Neural cell (in vitro differentiated cells): ENCODE results near the gene AZGP1. TPM values are rescaled to one million over a fixed set of nuclear protein-coding genes. Genes with fewer than 3 reads are reported as not detected.
"Not testable (repeated sequence)": the region's sequence is repeated elsewhere in the genome, so short reads cannot be mapped to it uniquely, and the experiment has no call there.

ENCODE experiments used
- H2AFZ ChIP-seq: fragments of 200-600, 300-800 bp; sonication (generic), shearing (Covaris generic); 2 replicates; pipeline ENCODE4 v1.6.0; 2014; ENCODE audit warnings: low read depth, mild to moderate bottlenecking, antibody characterized with exemption, low read length, moderate library complexity
- H3F3A ChIP-seq: fragments of 200-600 bp; shearing (Covaris generic); 2 replicates; pipeline ENCODE4 v1.6.1; 2016; ENCODE audit warnings: mild to moderate bottlenecking, moderate library complexity, mixed read lengths, antibody characterized with exemption, low read length; ENCODE audit not compliant: insufficient read depth, poor library complexity, severe bottlenecking
- H3K27ac ChIP-seq: fragments of 200-600, 300-800 bp; sonication (generic), shearing (Covaris generic); 2 replicates; pipeline ENCODE4 v1.5.1; 2014; ENCODE audit warnings: mild to moderate bottlenecking, low read length, moderate library complexity
- H3K27me3 ChIP-seq: fragments of 300-800, 200-600 bp; sonication (generic), shearing (Covaris generic); 2 replicates; pipeline ENCODE4 v1.6.0; 2014; ENCODE audit warnings: mild to moderate bottlenecking, low read depth, low read length, moderate library complexity; ENCODE audit not compliant: insufficient read depth
- H3K36me3 ChIP-seq: fragments of 300-800, 200-600 bp; sonication (generic), shearing (Covaris generic); 2 replicates; pipeline ENCODE4 v1.5.1; 2014; ENCODE audit warnings: mild to moderate bottlenecking, antibody characterized with exemption, low read length, moderate library complexity; ENCODE audit not compliant: insufficient read depth
- H3K4me2 ChIP-seq: fragments of 300-800, 200-600 bp; sonication (generic), shearing (Covaris generic); 2 replicates; pipeline ENCODE4 v1.6.0; 2014; ENCODE audit warnings: mild to moderate bottlenecking, low read length
- H3K4me3 ChIP-seq: fragments of 300-800, 200-600 bp; sonication (generic), shearing (Covaris generic); 2 replicates; pipeline ENCODE4 v1.5.1; 2014; ENCODE audit warnings: mild to moderate bottlenecking, low read length, moderate library complexity
- H3K79me2 ChIP-seq: fragments of 200-600 bp; shearing (Covaris generic); replicated peaks from 2 replicates; pipeline ENCODE4 v1.6.0; 2014; ENCODE audit warnings: mild to moderate bottlenecking, low read length, moderate library complexity; ENCODE audit not compliant: insufficient read depth
- H3K9ac ChIP-seq: fragments of 300-800, 200-600 bp; sonication (generic), shearing (Covaris generic); 2 replicates; pipeline ENCODE4 v1.6.1; 2016; ENCODE audit warnings: mild to moderate bottlenecking, low read length, mixed read lengths
- H3K9me2 ChIP-seq: fragments of 200-600 bp; shearing (Covaris generic); 2 replicates; pipeline ENCODE4 v1.6.1; 2016; ENCODE audit warnings: mild to moderate bottlenecking, low read length, mixed read lengths; ENCODE audit not compliant: insufficient read depth
- H3K9me3 ChIP-seq: fragments of 200-600, 300-800 bp; sonication (generic), shearing (Covaris generic); 2 replicates; pipeline ENCODE4 v1.6.1; 2016; ENCODE audit warnings: mild to moderate bottlenecking, mixed run types, low read length, moderate library complexity, mixed read lengths
- H4K20me1 ChIP-seq: fragments of 200-600 bp; shearing (Covaris generic); 2 replicates; pipeline ENCODE4 v1.6.1; 2016; ENCODE audit warnings: mild to moderate bottlenecking, mixed run types; ENCODE audit not compliant: insufficient read depth
- EP300 ChIP-seq: fragments of 450-650 bp; conservative IDR thresholded peaks from 2 replicates; pipeline ENCODE4 v1.6.1; 2014; ENCODE audit warnings: antibody characterized with exemption, mild to moderate bottlenecking, moderate library complexity; ENCODE audit not compliant: poor library complexity, severe bottlenecking
- EZH2 ChIP-seq: fragments of 200-600, 300-800 bp; shearing (Covaris generic), sonication (generic); IDR thresholded peaks from 2 replicates; pipeline ENCODE4 v1.6.1; 2014; ENCODE audit warnings: antibody characterized with exemption, low read length, borderline replicate concordance, mild to moderate bottlenecking; ENCODE audit not compliant: insufficient read depth, poor library complexity, severe bottlenecking
- MXI1 ChIP-seq: fragments of 450-650 bp; conservative IDR thresholded peaks from 2 replicates; pipeline ENCODE4 v1.6.1; 2014; ENCODE audit warnings: antibody characterized with exemption, mild to moderate bottlenecking; ENCODE audit not compliant: poor library complexity, severe bottlenecking
- POLR2AphosphoS5 ChIP-seq: IDR thresholded peaks from 2 replicates; pipeline ENCODE4 v1.6.1; 2012
- RAD21 ChIP-seq: fragments of 450-650 bp; conservative IDR thresholded peaks from 2 replicates; pipeline ENCODE4 v1.6.1; 2014; ENCODE audit warnings: antibody characterized with exemption, mild to moderate bottlenecking, moderate library complexity
- SMC3 ChIP-seq: fragments of 450-650 bp; conservative IDR thresholded peaks from 2 replicates; pipeline ENCODE4 v1.6.1; 2014; ENCODE audit warnings: antibody characterized with exemption, mild to moderate bottlenecking, moderate library complexity; ENCODE audit not compliant: poor library complexity
- TAF1 ChIP-seq: IDR thresholded peaks from 2 replicates; pipeline ENCODE4 v1.6.1; 2012; ENCODE audit warnings: low read depth
- polyA plus RNA-seq: library from polyadenylated mRNA; depleted of rRNA; stranded (reverse); fragments of >200 nt; gene quantifications from 2 replicates; pipeline ENCODE4 v1.2.3, GENCODE V29; 2014
- TF ChIP-seq, protein P1 (sequence below): fragments of 450-650 bp; IDR thresholded peaks from 2 replicates; pipeline ENCODE4 v1.5.1; 2014; ENCODE audit warnings: antibody characterized with exemption, mild to moderate bottlenecking, moderate library complexity; ENCODE audit not compliant: poor library complexity, severe bottlenecking
- TF ChIP-seq, protein P2 (sequence below): IDR thresholded peaks from 2 replicates; pipeline ENCODE4 v1.6.1; 2012; ENCODE audit warnings: borderline replicate concordance

The AZGP1 gene
- polyA plus RNA-seq, 1 donor from 2014 or later, result not detected

DNA sequence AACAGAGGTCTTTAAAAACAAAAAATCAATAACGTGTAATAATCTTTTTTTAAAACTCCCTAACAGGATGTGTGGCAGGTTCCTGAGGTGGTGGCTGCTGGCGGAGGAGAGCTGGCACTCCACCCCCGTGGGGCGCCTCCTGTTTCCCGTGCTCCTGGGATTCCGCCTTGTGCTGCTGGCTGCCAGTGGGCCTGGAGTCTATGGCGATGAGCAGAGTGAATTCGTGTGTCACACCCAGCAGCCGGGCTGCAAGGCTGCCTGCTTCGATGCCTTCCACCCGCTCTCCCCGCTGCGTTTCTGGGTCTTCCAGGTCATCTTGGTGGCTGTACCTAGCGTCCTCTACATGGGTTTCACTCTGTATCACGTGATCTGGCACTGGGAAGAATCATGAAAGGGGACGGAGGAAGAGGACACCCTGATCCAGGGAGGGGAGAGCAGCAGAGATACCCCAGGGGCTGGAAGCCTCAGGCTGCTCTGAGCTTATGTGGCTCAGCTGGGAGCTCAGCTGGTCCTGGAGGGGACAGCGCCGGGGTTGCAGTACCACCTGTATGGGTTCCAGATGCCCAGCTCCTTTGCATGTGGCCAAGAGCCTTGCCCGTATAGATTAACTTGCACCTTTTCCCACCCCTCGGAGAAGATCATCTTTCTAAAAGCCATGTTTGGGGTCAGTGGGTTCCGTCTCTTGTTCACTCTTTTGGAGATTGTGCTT, 16.7 kb upstream of the AZGP1 start:
- Histone ChIP-seq H2AFZ (no peak overlapping the region), H3K4me3 (no peak overlapping the region), H3K9me3 (no peaks in the 10 kb centered on the region), H3K9me2 (no peaks in the 10 kb centered on the region), H3K4me2 (no peak overlapping the region), H3K9ac (no peak overlapping the region), H3F3A (no peaks in the 10 kb centered on the region), H3K27me3 (no peaks in the 10 kb centered on the region), H4K20me1 (no peaks in the 10 kb centered on the region), H3K79me2 (no peaks in the 10 kb centered on the region), H3K36me3 (no peaks in the 10 kb centered on the region), H3K27ac (no peak overlapping the region)
- no peak for TF ChIP-seq EP300
- TF ChIP-seq RAD21, result no peak
- no peak for TF ChIP-seq POLR2AphosphoS5
- TF ChIP-seq MXI1, result no peak
- TF ChIP-seq, protein P1, sequence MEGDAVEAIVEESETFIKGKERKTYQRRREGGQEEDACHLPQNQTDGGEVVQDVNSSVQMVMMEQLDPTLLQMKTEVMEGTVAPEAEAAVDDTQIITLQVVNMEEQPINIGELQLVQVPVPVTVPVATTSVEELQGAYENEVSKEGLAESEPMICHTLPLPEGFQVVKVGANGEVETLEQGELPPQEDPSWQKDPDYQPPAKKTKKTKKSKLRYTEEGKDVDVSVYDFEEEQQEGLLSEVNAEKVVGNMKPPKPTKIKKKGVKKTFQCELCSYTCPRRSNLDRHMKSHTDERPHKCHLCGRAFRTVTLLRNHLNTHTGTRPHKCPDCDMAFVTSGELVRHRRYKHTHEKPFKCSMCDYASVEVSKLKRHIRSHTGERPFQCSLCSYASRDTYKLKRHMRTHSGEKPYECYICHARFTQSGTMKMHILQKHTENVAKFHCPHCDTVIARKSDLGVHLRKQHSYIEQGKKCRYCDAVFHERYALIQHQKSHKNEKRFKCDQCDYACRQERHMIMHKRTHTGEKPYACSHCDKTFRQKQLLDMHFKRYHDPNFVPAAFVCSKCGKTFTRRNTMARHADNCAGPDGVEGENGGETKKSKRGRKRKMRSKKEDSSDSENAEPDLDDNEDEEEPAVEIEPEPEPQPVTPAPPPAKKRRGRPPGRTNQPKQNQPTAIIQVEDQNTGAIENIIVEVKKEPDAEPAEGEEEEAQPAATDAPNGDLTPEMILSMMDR, result no peak
- TF ChIP-seq TAF1, result no peak
- no peak for TF ChIP-seq EZH2
- TF ChIP-seq SMC3, result no peak
- TF ChIP-seq, protein P2, sequence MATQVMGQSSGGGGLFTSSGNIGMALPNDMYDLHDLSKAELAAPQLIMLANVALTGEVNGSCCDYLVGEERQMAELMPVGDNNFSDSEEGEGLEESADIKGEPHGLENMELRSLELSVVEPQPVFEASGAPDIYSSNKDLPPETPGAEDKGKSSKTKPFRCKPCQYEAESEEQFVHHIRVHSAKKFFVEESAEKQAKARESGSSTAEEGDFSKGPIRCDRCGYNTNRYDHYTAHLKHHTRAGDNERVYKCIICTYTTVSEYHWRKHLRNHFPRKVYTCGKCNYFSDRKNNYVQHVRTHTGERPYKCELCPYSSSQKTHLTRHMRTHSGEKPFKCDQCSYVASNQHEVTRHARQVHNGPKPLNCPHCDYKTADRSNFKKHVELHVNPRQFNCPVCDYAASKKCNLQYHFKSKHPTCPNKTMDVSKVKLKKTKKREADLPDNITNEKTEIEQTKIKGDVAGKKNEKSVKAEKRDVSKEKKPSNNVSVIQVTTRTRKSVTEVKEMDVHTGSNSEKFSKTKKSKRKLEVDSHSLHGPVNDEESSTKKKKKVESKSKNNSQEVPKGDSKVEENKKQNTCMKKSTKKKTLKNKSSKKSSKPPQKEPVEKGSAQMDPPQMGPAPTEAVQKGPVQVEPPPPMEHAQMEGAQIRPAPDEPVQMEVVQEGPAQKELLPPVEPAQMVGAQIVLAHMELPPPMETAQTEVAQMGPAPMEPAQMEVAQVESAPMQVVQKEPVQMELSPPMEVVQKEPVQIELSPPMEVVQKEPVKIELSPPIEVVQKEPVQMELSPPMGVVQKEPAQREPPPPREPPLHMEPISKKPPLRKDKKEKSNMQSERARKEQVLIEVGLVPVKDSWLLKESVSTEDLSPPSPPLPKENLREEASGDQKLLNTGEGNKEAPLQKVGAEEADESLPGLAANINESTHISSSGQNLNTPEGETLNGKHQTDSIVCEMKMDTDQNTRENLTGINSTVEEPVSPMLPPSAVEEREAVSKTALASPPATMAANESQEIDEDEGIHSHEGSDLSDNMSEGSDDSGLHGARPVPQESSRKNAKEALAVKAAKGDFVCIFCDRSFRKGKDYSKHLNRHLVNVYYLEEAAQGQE, result no peak

- H3K4me2 ChIP-seq, H3K79me2 ChIP-seq, H3K27me3 ChIP-seq, H2AFZ ChIP-seq, H3K36me3 ChIP-seq, H3K9me2 ChIP-seq, H3K9ac ChIP-seq, H3K4me3 ChIP-seq, H4K20me1 ChIP-seq, H3K27ac ChIP-seq, H3F3A ChIP-seq, H3K9me3 ChIP-seq: not testable (repeated sequence)
These were observed 15.7 kb upstream of the AZGP1 start for GRCh38 chr7:99991543-99991942.

- Histone ChIP-seq H3K9me3 (no peaks in the 10 kb centered on the region), H3K9ac (peak overlapping the region; percentile 65), H3F3A (no peaks in the 10 kb centered on the region), H3K4me3 (peak overlapping the region; percentile 59), H3K36me3 (no peaks in the 10 kb centered on the region), H4K20me1 (no peaks in the 10 kb centered on the region), H2AFZ (peak overlapping the region; percentile 92), H3K4me2 (peak overlapping the region; percentile 56), H3K27ac (peak overlapping the region; percentile 68), H3K27me3 (no peaks in the 10 kb centered on the region), H3K79me2 (no peaks in the 10 kb centered on the region), H3K9me2 (no peaks in the 10 kb centered on the region)
- TF ChIP-seq POLR2AphosphoS5 (peak; percentile 17), EP300 (no peak)
- TF ChIP-seq, protein P2, result peak; percentile 76
These were observed 14.6 kb upstream of the AZGP1 start for GRCh38 chr7:99990460-99990852.
